GM19452 (cell line): ENCODE data around the gene CDH26.

Experiments
- ATAC-seq: cut with Tn5 transposase; IDR thresholded peaks from one replicate; pipeline ENCODE4 v1.9.1; 2021; ENCODE audit not compliant: unreplicated experiment

Gene CDH26

GRCh38 chr20:60060006-60060557 is 101.9 kb downstream of the CDH26 start:
- ATAC-seq, result no peak

DNA sequence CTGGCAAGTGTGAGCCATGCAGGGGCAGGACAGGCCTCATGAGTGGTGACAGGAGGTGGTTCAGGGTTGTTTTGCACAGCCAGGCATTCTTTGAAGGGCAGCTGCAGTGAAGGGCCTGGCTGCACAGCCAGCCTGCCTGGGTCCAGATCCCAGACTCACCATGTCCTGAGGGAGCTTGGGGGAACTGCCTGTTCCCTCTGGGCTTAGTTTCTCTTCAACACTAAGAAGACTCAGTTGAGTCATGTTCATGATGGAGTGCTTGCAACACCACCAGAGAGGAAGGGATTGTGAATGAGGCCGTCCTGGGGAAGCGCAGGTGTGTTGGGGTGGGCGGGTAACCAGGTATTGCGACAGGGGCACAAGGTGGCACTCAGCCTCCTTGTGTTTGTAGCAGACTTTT is 102.4 kb downstream of the CDH26 start:
- ATAC-seq, result no peak

DNA sequence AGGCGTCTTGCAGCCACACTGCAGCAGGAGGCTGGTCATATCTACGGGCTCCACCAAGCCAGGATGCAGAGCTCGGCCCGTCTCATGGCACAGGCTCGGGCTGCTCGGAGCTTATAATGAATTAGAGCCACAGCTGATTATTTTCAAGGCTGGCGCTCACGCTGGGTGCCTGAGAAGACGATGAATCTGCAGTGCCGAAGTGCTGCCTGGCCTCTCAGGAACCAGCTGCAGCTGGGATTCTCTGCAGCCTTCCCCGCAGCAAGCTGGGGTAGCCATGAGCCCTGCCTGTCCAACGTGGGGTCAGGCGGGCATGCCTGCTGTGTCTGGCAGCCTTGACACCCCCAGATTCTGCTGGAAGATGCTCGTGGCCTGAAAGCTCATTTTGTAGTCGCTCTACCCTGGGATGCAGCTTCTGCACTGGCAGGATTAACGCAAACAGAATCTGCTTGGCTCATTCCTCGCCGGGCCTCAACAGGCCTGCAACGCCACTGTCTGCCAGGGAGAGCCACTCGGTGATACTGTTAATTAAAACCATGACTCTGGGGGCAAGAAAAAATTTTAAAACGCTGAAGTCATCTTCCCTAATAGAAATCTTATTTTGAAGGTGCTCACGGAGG is 104.3 kb downstream of the CDH26 start:
- ATAC-seq, result no peak

- ATAC-seq, result no peak
Observed at GRCh38 chr20:60063048-60063451, 104.8 kb downstream of the CDH26 start.

DNA sequence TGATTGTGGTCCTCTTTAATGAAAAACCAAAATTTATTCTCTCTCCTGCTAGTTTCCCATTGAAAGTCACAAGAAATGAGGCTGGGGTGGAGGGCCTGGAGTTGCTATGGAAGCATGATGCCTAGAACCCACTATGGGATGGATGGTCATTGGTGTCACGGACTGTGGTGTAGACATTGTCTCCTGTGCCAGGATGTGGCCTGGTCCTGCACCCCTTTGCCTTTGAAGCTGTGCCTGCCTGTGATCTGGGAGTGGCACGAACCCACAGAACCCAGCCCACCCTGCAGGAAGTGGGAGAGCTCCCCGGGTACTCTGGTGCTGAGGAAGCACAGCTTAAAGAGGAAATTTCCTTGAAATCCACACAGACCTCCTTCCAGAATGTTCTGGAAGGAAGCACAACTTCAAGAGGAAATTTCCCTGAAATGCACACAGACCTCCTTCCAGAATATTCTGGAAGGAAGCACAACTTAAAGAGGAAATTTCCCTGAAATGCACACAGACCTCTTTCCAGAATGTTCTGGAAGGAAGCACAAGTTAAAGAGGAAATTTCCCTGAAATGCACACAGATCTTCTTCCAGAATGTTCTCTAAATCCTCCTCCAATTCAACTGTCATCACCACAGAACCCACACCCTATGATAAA is 105.6 kb downstream of the CDH26 start:
- no peak for ATAC-seq
